ENCODE measurements around the gene CLDN5.

The CLDN5 gene

GRCh38 chr22:19498866-19499190, 25.4 kb downstream of the CLDN5 start:
- Histone ChIP-seq H3K27ac (no peak overlapping the region), H3K4me3 (no peak overlapping the region), H3K9me3 (ENCODE audit: low read depth, low read length) (no peaks in the 10 kb centered on the region), H3K9ac (ENCODE audit: insufficient read length) (no peak overlapping the region), H3K36me3 (ENCODE audit: insufficient read depth, low read length) (peaks cover 37% of the 10 kb centered on the region)
- TF ChIP-seq FOXP2 (optimal IDR thresholded peaks at IDR 0.05; ENCODE audit: control extremely low read depth, extremely low read length, insufficient read depth) (no peak), EZH2 (IDR thresholded peaks at IDR 0.05) (no peak), POLR2AphosphoS5 (IDR thresholded peaks at IDR 0.05; ENCODE audit: borderline replicate concordance, low read depth, low read length) (no peak)
- DNase-seq (ENCODE audit: low read depth, low spot score): no peak

GRCh38 chr22:19498154-19498865, 25.9 kb downstream of the CLDN5 start:
- no peak for TF ChIP-seq FOXP2 (optimal IDR thresholded peaks at IDR 0.05; ENCODE audit: control extremely low read depth, extremely low read length, insufficient read depth)
- no peak for TF ChIP-seq EZH2 (IDR thresholded peaks at IDR 0.05)
- no peak for TF ChIP-seq POLR2AphosphoS5 (IDR thresholded peaks at IDR 0.05; ENCODE audit: borderline replicate concordance, low read depth, low read length)
- H3K9ac ChIP-seq (ENCODE audit: insufficient read length): no peak overlapping the region
- peaks cover 40% of the 10 kb centered on the region for H3K36me3 ChIP-seq (ENCODE audit: insufficient read depth, low read length)

GRCh38 chr22:19497245-19497644, 27.0 kb downstream of the CLDN5 start:
- H3K4me3 ChIP-seq: no peak overlapping the region
- no peak overlapping the region for H3K27ac ChIP-seq
- H3K9me3 ChIP-seq (ENCODE audit: low read depth, low read length): no peaks in the 10 kb centered on the region
- peaks cover 49% of the 10 kb centered on the region for H3K36me3 ChIP-seq (ENCODE audit: insufficient read depth, low read length)
- no peak for TF ChIP-seq EZH2 (IDR thresholded peaks at IDR 0.05)
- no peak for TF ChIP-seq POLR2AphosphoS5 (IDR thresholded peaks at IDR 0.05; ENCODE audit: borderline replicate concordance, low read depth, low read length)
- TF ChIP-seq FOXP2 (optimal IDR thresholded peaks at IDR 0.05; ENCODE audit: control extremely low read depth, extremely low read length, insufficient read depth): no peak
- DNase-seq (ENCODE audit: low read depth, low spot score): no peak
- H3K9ac ChIP-seq (ENCODE audit: insufficient read length): no peak overlapping the region

More at GRCh38 chr22:19498154-19498865, 25.9 kb downstream of the CLDN5 start:
- no peak overlapping the region for H3K4me3 ChIP-seq
- no peaks in the 10 kb centered on the region for H3K9me3 ChIP-seq (ENCODE audit: low read depth, low read length)
- DNase-seq (ENCODE audit: low read depth, low spot score): no peak
- no peak overlapping the region for H3K27ac ChIP-seq

GRCh38 chr22:19496324-19496630, 27.9 kb downstream of the CLDN5 start:
- H3K9ac ChIP-seq (ENCODE audit: insufficient read length): no peak overlapping the region
- H3K36me3 ChIP-seq (ENCODE audit: insufficient read depth, low read length): peaks cover 49% of the 10 kb centered on the region
- no peak overlapping the region for H3K27ac ChIP-seq
- no peak for TF ChIP-seq EZH2 (IDR thresholded peaks at IDR 0.05)
- TF ChIP-seq FOXP2 (optimal IDR thresholded peaks at IDR 0.05; ENCODE audit: control extremely low read depth, extremely low read length, insufficient read depth): no peak
- no peak for TF ChIP-seq POLR2AphosphoS5 (IDR thresholded peaks at IDR 0.05; ENCODE audit: borderline replicate concordance, low read depth, low read length)
- H3K4me3 ChIP-seq: no peak overlapping the region
- H3K9me3 ChIP-seq (ENCODE audit: low read depth, low read length): no peaks in the 10 kb centered on the region
- DNase-seq (ENCODE audit: low read depth, low spot score): no peak

- peaks cover 50% of the 10 kb centered on the region for H3K36me3 ChIP-seq (ENCODE audit: insufficient read depth, low read length)
Measured at GRCh38 chr22:19495562-19496323, 28.5 kb downstream of the CLDN5 start.

GRCh38 chr22:19494676-19495173, 29.5 kb downstream of the CLDN5 start:
- Histone ChIP-seq H3K36me3 (ENCODE audit: insufficient read depth, low read length) (peaks cover 56% of the 10 kb centered on the region), H3K27ac (no peak overlapping the region), H3K9me3 (ENCODE audit: low read depth, low read length) (no peaks in the 10 kb centered on the region), H3K4me3 (no peak overlapping the region), H3K9ac (ENCODE audit: insufficient read length) (no peak overlapping the region)
- no peak for DNase-seq (ENCODE audit: low read depth, low spot score)
- TF ChIP-seq POLR2AphosphoS5 (IDR thresholded peaks at IDR 0.05; ENCODE audit: borderline replicate concordance, low read depth, low read length): no peak
- TF ChIP-seq EZH2 (IDR thresholded peaks at IDR 0.05): no peak
- TF ChIP-seq FOXP2 (optimal IDR thresholded peaks at IDR 0.05; ENCODE audit: control extremely low read depth, extremely low read length, insufficient read depth): no peak

More at GRCh38 chr22:19495562-19496323, 28.5 kb downstream of the CLDN5 start:
- Histone ChIP-seq H3K27ac (no peak overlapping the region), H3K4me3 (no peak overlapping the region), H3K9ac (ENCODE audit: insufficient read length) (no peak overlapping the region), H3K9me3 (ENCODE audit: low read depth, low read length) (no peaks in the 10 kb centered on the region)
- no peak for DNase-seq (ENCODE audit: low read depth, low spot score)
- TF ChIP-seq POLR2AphosphoS5 (IDR thresholded peaks at IDR 0.05; ENCODE audit: borderline replicate concordance, low read depth, low read length): no peak
- TF ChIP-seq FOXP2 (optimal IDR thresholded peaks at IDR 0.05; ENCODE audit: control extremely low read depth, extremely low read length, insufficient read depth): no peak
- no peak for TF ChIP-seq EZH2 (IDR thresholded peaks at IDR 0.05)

- Histone ChIP-seq H3K9me3 (ENCODE audit: low read depth, low read length) (no peaks in the 10 kb centered on the region), H3K36me3 (ENCODE audit: insufficient read depth, low read length) (peaks cover 60% of the 10 kb centered on the region), H3K27ac (no peak overlapping the region), H3K4me3 (no peak overlapping the region), H3K9ac (ENCODE audit: insufficient read length) (no peak overlapping the region)
- TF ChIP-seq EZH2 (IDR thresholded peaks at IDR 0.05): no peak
- TF ChIP-seq POLR2AphosphoS5 (IDR thresholded peaks at IDR 0.05; ENCODE audit: borderline replicate concordance, low read depth, low read length): no peak
- no peak for TF ChIP-seq FOXP2 (optimal IDR thresholded peaks at IDR 0.05; ENCODE audit: control extremely low read depth, extremely low read length, insufficient read depth)
- DNase-seq (ENCODE audit: low read depth, low spot score): no peak
Measured at GRCh38 chr22:19494001-19494560, 30.1 kb downstream of the CLDN5 start.

- H3K27ac ChIP-seq: no peak overlapping the region
- no peak for DNase-seq (ENCODE audit: low read depth, low spot score)
- no peak overlapping the region for H3K4me3 ChIP-seq
- H3K9me3 ChIP-seq (ENCODE audit: low read depth, low read length): no peaks in the 10 kb centered on the region
- no peak for TF ChIP-seq EZH2 (IDR thresholded peaks at IDR 0.05)
- no peak for TF ChIP-seq FOXP2 (optimal IDR thresholded peaks at IDR 0.05; ENCODE audit: control extremely low read depth, extremely low read length, insufficient read depth)
- TF ChIP-seq POLR2AphosphoS5 (IDR thresholded peaks at IDR 0.05; ENCODE audit: borderline replicate concordance, low read depth, low read length): no peak
- no peak overlapping the region for H3K9ac ChIP-seq (ENCODE audit: insufficient read length)
- H3K36me3 ChIP-seq (ENCODE audit: insufficient read depth, low read length): peaks cover 66% of the 10 kb centered on the region
Measured at GRCh38 chr22:19492504-19493174, 31.6 kb downstream of the CLDN5 start.
